ENCODE data around the gene APH1B.
"Not testable (repeated sequence)": the region's sequence is repeated elsewhere in the genome, so short reads cannot be mapped to it uniquely, and the experiment has no call there.

APH1B gene

DNA sequence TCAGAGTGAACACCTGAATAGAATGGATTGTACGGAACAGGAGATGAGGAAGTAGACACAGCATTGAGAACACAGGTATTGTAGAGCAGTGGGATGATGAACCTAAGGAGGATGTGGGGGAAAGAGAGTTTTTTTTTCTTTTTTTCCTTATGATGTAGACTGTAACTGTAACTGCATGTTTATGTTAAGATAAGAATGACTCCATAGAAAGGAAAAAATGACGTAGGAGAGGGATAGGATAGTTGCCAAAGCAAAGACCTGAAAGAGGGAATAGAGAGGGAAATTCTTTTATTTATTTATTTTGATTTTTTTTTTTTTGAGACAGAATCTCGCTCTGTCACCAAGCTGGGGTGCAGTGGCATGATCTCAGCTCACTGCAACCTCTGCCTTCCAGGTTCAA, 33.2 kb downstream of the APH1B start:
- TF ChIP-seq, protein P1, sequence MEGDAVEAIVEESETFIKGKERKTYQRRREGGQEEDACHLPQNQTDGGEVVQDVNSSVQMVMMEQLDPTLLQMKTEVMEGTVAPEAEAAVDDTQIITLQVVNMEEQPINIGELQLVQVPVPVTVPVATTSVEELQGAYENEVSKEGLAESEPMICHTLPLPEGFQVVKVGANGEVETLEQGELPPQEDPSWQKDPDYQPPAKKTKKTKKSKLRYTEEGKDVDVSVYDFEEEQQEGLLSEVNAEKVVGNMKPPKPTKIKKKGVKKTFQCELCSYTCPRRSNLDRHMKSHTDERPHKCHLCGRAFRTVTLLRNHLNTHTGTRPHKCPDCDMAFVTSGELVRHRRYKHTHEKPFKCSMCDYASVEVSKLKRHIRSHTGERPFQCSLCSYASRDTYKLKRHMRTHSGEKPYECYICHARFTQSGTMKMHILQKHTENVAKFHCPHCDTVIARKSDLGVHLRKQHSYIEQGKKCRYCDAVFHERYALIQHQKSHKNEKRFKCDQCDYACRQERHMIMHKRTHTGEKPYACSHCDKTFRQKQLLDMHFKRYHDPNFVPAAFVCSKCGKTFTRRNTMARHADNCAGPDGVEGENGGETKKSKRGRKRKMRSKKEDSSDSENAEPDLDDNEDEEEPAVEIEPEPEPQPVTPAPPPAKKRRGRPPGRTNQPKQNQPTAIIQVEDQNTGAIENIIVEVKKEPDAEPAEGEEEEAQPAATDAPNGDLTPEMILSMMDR (conservative IDR thresholded peaks at IDR 0.05; ENCODE audit: control insufficient read depth, insufficient read depth, low read depth, low read length) = no peak
- no peak overlapping the region for H3K4me3 ChIP-seq (ENCODE audit: control insufficient read depth, low read depth, low read length)
- DNase-seq (ENCODE audit: low read depth) = no peak

DNA sequence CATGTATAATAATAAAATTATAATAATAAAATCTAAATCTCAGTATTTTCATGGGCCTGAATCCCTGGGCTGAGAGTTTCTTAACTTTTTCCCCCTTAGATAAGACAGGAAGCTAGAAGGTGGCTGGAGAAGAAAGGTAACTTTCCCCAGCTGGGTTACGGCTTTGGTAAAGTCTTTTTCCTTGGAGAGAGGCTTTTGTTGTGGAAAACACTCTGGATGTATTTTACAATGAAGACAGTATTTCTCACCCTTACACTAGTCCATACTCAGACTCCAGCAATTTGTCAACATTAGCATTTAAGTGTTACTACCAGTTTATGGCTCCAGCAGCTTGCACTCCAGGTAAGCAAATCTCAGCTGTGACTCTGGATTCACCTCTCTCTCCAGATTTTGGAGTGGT, 34.9 kb downstream of the APH1B start:
- TF ChIP-seq, protein P1 (conservative IDR thresholded peaks at IDR 0.05; ENCODE audit: control insufficient read depth, insufficient read depth, low read depth, low read length) = no peak
- DNase-seq (ENCODE audit: low read depth) = no peak
- H3K4me3 ChIP-seq (ENCODE audit: control insufficient read depth, low read depth, low read length) = no peak overlapping the region

DNA sequence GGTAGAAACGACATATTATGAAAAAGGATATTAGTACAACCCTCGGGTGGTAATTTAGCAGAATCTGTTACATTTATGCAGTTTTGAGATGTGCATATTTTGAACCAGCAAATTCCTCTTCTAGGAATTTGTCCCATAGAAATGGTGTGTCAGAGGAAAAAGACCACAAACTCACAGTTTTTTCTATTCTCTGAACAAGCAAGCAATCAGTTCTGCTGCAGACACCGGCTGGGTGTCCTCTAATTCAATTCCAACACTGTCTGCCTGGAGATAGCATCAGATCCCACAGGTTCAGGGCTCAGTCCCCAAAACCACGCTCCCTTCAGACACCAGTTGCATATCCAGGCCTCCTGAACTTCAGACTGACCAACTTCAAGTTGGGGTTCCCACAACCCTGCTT, 36.4 kb downstream of the APH1B start:
- H3K4me3 ChIP-seq (ENCODE audit: control insufficient read depth, low read depth, low read length) = no peak overlapping the region
- DNase-seq (ENCODE audit: low read depth) = no peak
- TF ChIP-seq, protein P1 (conservative IDR thresholded peaks at IDR 0.05; ENCODE audit: control insufficient read depth, insufficient read depth, low read depth, low read length) = no peak

DNA sequence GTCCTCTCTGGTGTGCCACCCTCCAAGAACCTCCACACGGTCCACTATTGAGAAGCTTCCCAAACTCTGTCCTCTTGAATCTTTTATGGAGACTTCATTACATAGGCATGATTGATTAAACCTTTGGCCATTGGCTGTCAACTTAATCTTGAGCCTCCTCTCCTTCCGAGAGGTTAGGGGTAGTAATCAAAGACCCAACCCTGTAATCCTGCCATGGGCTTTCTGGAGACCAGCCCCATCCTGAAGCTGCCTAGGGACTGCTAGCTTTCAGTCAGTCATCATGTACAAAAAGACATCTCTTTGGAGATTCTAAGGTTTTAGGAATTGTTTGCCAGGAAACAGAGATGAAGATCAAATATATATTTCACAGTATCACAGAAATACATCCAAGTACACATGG, 37.0 kb downstream of the APH1B start:
- TF ChIP-seq, protein P1 (conservative IDR thresholded peaks at IDR 0.05; ENCODE audit: control insufficient read depth, insufficient read depth, low read depth, low read length) = no peak
- DNase-seq (ENCODE audit: low read depth) = no peak
- no peak overlapping the region for H3K4me3 ChIP-seq (ENCODE audit: control insufficient read depth, low read depth, low read length)

DNA sequence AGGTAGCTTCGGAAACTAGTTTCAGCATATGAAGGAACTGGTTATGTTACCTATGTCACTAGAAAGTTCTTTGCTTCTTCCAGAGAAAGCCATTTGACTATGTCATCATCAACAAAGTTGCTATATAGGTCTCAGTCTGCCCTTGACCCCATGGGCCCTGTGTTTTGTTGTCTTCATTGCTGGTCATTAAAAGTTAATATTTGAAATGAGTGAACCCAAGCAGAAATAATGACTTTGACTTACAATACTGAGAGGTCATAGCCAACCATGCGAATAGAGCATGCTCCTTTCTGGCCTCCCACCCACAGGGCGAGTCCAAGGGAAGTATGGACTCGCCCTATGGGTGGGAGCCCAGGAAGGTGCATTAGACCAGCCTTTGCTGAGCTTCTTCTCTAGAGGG, 40.9 kb downstream of the APH1B start:
- TF ChIP-seq, protein P1 (conservative IDR thresholded peaks at IDR 0.05; ENCODE audit: control insufficient read depth, insufficient read depth, low read depth, low read length) = no peak
- DNase-seq (ENCODE audit: low read depth) = no peak
- no peak overlapping the region for H3K4me3 ChIP-seq (ENCODE audit: control insufficient read depth, low read depth, low read length)

DNA sequence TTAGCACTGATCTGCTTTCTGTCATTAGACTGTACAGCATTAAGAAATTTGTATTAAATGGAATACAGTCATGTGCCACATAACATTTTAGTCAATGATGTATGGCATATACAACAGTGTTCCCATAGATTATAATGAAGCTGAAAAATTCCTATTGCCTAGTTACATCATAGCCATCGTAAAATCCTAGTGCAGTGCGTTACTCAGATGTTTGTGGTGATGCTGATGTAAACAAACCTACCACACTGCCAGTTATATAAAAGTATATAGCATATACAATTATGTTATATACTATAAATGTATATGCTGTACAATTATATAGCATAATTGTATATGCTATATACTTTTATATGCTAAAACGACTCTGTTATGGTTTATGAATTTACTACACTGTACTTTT, 41.7 kb downstream of the APH1B start:
- TF ChIP-seq, protein P1 (conservative IDR thresholded peaks at IDR 0.05; ENCODE audit: control insufficient read depth, insufficient read depth, low read depth, low read length) = no peak
- DNase-seq (ENCODE audit: low read depth) = no peak
- no peak overlapping the region for H3K4me3 ChIP-seq (ENCODE audit: control insufficient read depth, low read depth, low read length)

DNA sequence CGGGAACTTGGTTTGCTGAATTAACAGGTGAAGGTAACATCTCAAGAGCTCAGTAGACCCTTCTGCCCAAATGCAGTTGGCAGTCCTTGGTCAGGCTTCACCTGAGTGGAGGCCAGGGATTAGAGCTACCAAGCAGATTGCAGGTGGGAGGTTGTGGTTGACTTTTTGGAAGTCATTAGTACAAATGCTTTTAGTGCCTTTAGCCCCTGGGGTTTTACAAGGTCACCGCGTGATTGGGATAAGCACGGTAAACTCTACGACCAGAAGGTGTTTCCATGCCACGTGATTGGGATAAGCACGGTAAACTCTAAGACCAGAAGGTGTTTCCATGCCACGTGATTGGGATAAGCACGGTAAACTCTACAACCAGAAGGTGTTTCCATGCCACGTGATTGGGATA, 43.0 kb downstream of the APH1B start:
- not testable (repeated sequence) for H3K4me3 ChIP-seq (ENCODE audit: control insufficient read depth, low read depth, low read length); DNase-seq (ENCODE audit: low read depth)

DNA sequence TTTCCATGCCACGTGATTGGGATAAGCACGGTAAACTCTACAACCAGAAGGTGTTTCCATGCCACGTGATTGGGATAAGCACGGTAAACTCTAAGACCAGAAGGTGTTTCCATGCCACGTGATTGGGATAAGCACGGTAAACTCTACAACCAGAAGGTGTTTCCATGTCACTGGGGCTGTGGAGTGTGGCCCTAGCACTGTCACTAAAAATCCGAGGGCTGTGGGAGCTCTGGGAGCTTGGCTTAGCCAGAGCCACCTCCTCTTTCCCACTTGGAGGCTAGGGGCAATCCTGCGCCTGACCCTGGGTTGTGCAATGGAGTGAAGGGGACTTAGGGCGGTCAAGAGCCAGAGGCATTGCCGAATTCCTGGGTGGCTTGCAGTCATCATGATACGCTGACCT, 43.6 kb downstream of the APH1B start:
- DNase-seq (ENCODE audit: low read depth); H3K4me3 ChIP-seq (ENCODE audit: control insufficient read depth, low read depth, low read length): not testable (repeated sequence)
